ENCODE measurements around the gene CGB3. TPM values are rescaled to one million over a fixed set of nuclear protein-coding genes. Genes with fewer than 3 reads are reported as not detected.

The CGB3 gene
- total and polyA plus RNA-seq, 4 donors, result not detected

- WGBS, 2 donors, result 79 to 83% methylated on average over 13 of the region's 13 CpGs
- Histone ChIP-seq H3K4me1 (ENCODE audit: control insufficient read depth in 1 of 2, insufficient read depth in 2 of 2, low read length in 2 of 2) (no peaks in the 10 kb centered on the region), H3K9me3 (ENCODE audit: control insufficient read depth, low read length) (no peaks in the 10 kb centered on the region), H3K36me3 (ENCODE audit: control insufficient read depth in 1 of 2, insufficient read depth in 2 of 2, low read length in 1 of 2) (peaks cover 0 to 4% of the 10 kb centered on the region in 2 donors), H3K27me3 (ENCODE audit: control insufficient read depth in 1 of 2, insufficient read depth in 2 of 2, low read length in 1 of 2) (no peaks in the 10 kb centered on the region), H3K27ac (ENCODE audit: low read depth in 1 of 2, low read length in 2 of 2) (no peak overlapping the region), H3K4me3 (ENCODE audit: low read length in 2 of 2) (no peak overlapping the region)
- ATAC-seq (ENCODE audit: low FRiP score) (no peak), DNase-seq (no peak)
- intact Hi-C loops (cut with DNase I), result loop anchor here in 1 of 2 donors (10.0 kb wide), 1 partner anchor 331 kb away; the partner anchor contains the start of gene CA11
Observed at GRCh38 chr19:48975947-48976847, 47.9 kb downstream of the CGB3 start.

Small RNAs within 50 kb of the gene (microRNA-seq; reads per million reads assigned to microRNA genes)
- 0 reads per million in 2 donors for gene MIR6798

Other genes starting within 250 kb of the CGB3 start
- 10 to 100 TPM; 22.4 to 29.5 TPM for gene BCAT2, start 213.3 kb downstream of the CGB3 start, total RNA-seq
- gene BCAT2, start 213.3 kb downstream of the CGB3 start, polyA plus RNA-seq, result 10 to 100 TPM; 22.5 to 61.6 TPM
- gene HSD17B14, start 187.8 kb downstream of the CGB3 start, total RNA-seq, result 10 to 100 TPM; 13.7 to 16.1 TPM
- 10 to 100 TPM; 14.3 to 18.9 TPM for gene HSD17B14, start 187.8 kb downstream of the CGB3 start, polyA plus RNA-seq
- gene PLEKHA4, start 155.7 kb downstream of the CGB3 start, total RNA-seq, result 10 to 100 TPM; 94.9 to 97.2 TPM
- gene PLEKHA4, start 155.7 kb downstream of the CGB3 start, polyA plus RNA-seq, result 100 to 1,000 TPM; 193 to 223 TPM
- gene PPP1R15A, start 151.9 kb downstream of the CGB3 start, total RNA-seq, result 100 to 1,000 TPM in 1 of 2 donors, 10 to 100 TPM in 1; 57.2 to 182 TPM
- 10 to 100 TPM; 64.9 to 95.4 TPM for gene PPP1R15A, start 151.9 kb downstream of the CGB3 start, polyA plus RNA-seq
- gene TULP2, start 125.6 kb downstream of the CGB3 start, total RNA-seq, result 1 to 10 TPM in 1 of 2 donors, under 1 TPM in 1; 0.84 to 1.3 TPM
- not detected for gene TULP2, start 125.6 kb downstream of the CGB3 start, polyA plus RNA-seq
- gene NUCB1, start 124.0 kb downstream of the CGB3 start, total RNA-seq, result 100 to 1,000 TPM; 276 to 380 TPM
- gene NUCB1, start 124.0 kb downstream of the CGB3 start, polyA plus RNA-seq, result 100 to 1,000 TPM in 1 of 2 donors, 10 to 100 TPM in 1; 82.9 to 375 TPM
- gene DHDH, start 90.6 kb downstream of the CGB3 start, total RNA-seq, result under 1 TPM in 1 of 2 donors, not detected in 1; 0.84 TPM
- gene DHDH, start 90.6 kb downstream of the CGB3 start, polyA plus RNA-seq, result 1 to 10 TPM in 1 of 2 donors, not detected in 1; 1.3 TPM
- 10 to 100 TPM; 69.6 to 79.9 TPM for gene BAX, start 69.5 kb downstream of the CGB3 start, total RNA-seq
- gene BAX, start 69.5 kb downstream of the CGB3 start, polyA plus RNA-seq, result 10 to 100 TPM; 81.4 to 83.9 TPM
- 1,000 to 10,000 TPM; 3,184 to 3,823 TPM for gene FTL, start 59.0 kb downstream of the CGB3 start, total RNA-seq
- gene FTL, start 59.0 kb downstream of the CGB3 start, polyA plus RNA-seq, result over 10,000 TPM in 1 of 2 donors, 1,000 to 10,000 TPM in 1; 6,798 to 17,889 TPM
- 10 to 100 TPM; 47.5 to 61.9 TPM for gene GYS1, start 31.0 kb downstream of the CGB3 start, total RNA-seq
- gene GYS1, start 31.0 kb downstream of the CGB3 start, polyA plus RNA-seq, result 10 to 100 TPM; 21.5 to 31.7 TPM
- 10 to 100 TPM; 28.9 to 42.1 TPM for gene RUVBL2, start 30.4 kb downstream of the CGB3 start, total RNA-seq
- gene RUVBL2, start 30.4 kb downstream of the CGB3 start, polyA plus RNA-seq, result 10 to 100 TPM; 34.6 to 62.2 TPM
- under 1 TPM in 1 of 2 donors, not detected in 1; 0.84 TPM for gene LHB, start 7.2 kb downstream of the CGB3 start, total RNA-seq
- gene LHB, start 7.2 kb downstream of the CGB3 start, polyA plus RNA-seq, result 1 to 10 TPM; 1.8 to 2.2 TPM
- gene CGB2, start 7.6 kb upstream of the CGB3 start, total RNA-seq, result not detected
- gene CGB2, start 7.6 kb upstream of the CGB3 start, polyA plus RNA-seq, result 1 to 10 TPM in 1 of 2 donors, not detected in 1; 1.1 TPM
- gene CGB1, start 12.6 kb upstream of the CGB3 start, total RNA-seq, result not detected
- not detected for gene CGB1, start 12.6 kb upstream of the CGB3 start, polyA plus RNA-seq
- gene CGB5, start 19.5 kb upstream of the CGB3 start, total RNA-seq, result not detected
- not detected for gene CGB5, start 19.5 kb upstream of the CGB3 start, polyA plus RNA-seq
- not detected for gene CGB8, start 24.8 kb upstream of the CGB3 start, total RNA-seq
- gene CGB8, start 24.8 kb upstream of the CGB3 start, polyA plus RNA-seq, result not detected
- not detected for gene CGB7, start 33.4 kb upstream of the CGB3 start, total RNA-seq
- not detected for gene CGB7, start 33.4 kb upstream of the CGB3 start, polyA plus RNA-seq
- not detected for gene NTF4, start 40.5 kb upstream of the CGB3 start, total RNA-seq
- gene NTF4, start 40.5 kb upstream of the CGB3 start, polyA plus RNA-seq, result not detected
- gene KCNA7, start 48.4 kb upstream of the CGB3 start, total RNA-seq, result not detected
- gene KCNA7, start 48.4 kb upstream of the CGB3 start, polyA plus RNA-seq, result not detected
- 100 to 1,000 TPM; 170 to 249 TPM for gene SNRNP70, start 61.1 kb upstream of the CGB3 start, total RNA-seq
- gene SNRNP70, start 61.1 kb upstream of the CGB3 start, polyA plus RNA-seq, result 100 to 1,000 TPM in 1 of 2 donors, 10 to 100 TPM in 1; 54.5 to 694 TPM
- gene LIN7B, start 90.0 kb upstream of the CGB3 start, total RNA-seq, result 1 to 10 TPM; 8.4 to 9.7 TPM
- gene LIN7B, start 90.0 kb upstream of the CGB3 start, polyA plus RNA-seq, result 10 to 100 TPM in 1 of 2 donors, 1 to 10 TPM in 1; 7.6 to 24.1 TPM
- gene C19orf73, start 94.8 kb upstream of the CGB3 start, total RNA-seq, result under 1 TPM; 0.49 to 0.72 TPM
- gene C19orf73, start 94.8 kb upstream of the CGB3 start, polyA plus RNA-seq, result 1 to 10 TPM; 1.0 to 5.4 TPM
- gene PPFIA3, start 95.2 kb upstream of the CGB3 start, total RNA-seq, result 1 to 10 TPM; 4.2 to 8.0 TPM
- 1 to 10 TPM; 2.0 to 4.1 TPM for gene PPFIA3, start 95.2 kb upstream of the CGB3 start, polyA plus RNA-seq
- gene HRC, start 131.1 kb upstream of the CGB3 start, total RNA-seq, result 1 to 10 TPM; 2.5 to 4.8 TPM
- gene HRC, start 131.1 kb upstream of the CGB3 start, polyA plus RNA-seq, result 1 to 10 TPM in 1 of 2 donors, under 1 TPM in 1; 0.74 to 9.3 TPM
- 10 to 100 TPM; 41.9 to 57.1 TPM for gene TRPM4, start 133.5 kb upstream of the CGB3 start, total RNA-seq
- 10 to 100 TPM; 21.3 to 59.1 TPM for gene TRPM4, start 133.5 kb upstream of the CGB3 start, polyA plus RNA-seq

Data from aorta (tissue), 5 donors.